SU-DHL-6 (cell line): ENCODE results near the gene MMP24.

Experiments
- H2AFZ ChIP-seq: fragments of 200-600 bp; sonication (generic); 2 replicates; pipeline ENCODE4 v1.6.1; 2014; ENCODE audit warnings: low read depth, mild to moderate bottlenecking, moderate library complexity, mixed read lengths, antibody characterized with exemption, low read length; ENCODE audit not compliant: severe bottlenecking
- H3F3A ChIP-seq: fragments of 200-600 bp; shearing (Covaris generic); 2 replicates; pipeline ENCODE4 v1.6.0; 2016; ENCODE audit warnings: antibody characterized with exemption, mild to moderate bottlenecking; ENCODE audit not compliant: insufficient read depth
- H3K27ac ChIP-seq: fragments of 200-600 bp; sonication (generic); 2 replicates; pipeline ENCODE4 v1.5.1; 2016; ENCODE audit warnings: low read depth, mild to moderate bottlenecking, low read length, moderate library complexity, mixed read lengths
- H3K27me3 ChIP-seq: fragments of 200-600 bp; sonication (generic), shearing (Covaris generic); 2 replicates; pipeline ENCODE4 v1.6.0; 2014; ENCODE audit warnings: mild to moderate bottlenecking, low read length
- H3K36me3 ChIP-seq: fragments of 200-600 bp; sonication (generic); 2 replicates; pipeline ENCODE4 v1.6.1; 2014; ENCODE audit warnings: mild to moderate bottlenecking, low read length, mixed read lengths
- H3K4me2 ChIP-seq: fragments of 300-600, 200-600 bp; shearing (Covaris generic), sonication (generic); 2 replicates; pipeline ENCODE4 v1.6.0; 2014; ENCODE audit warnings: low read length, low read depth, mild to moderate bottlenecking; ENCODE audit not compliant: poor library complexity, severe bottlenecking
- H3K4me3 ChIP-seq: fragments of 200-600 bp; sonication (generic); 2 replicates; pipeline ENCODE4 v1.5.1; 2014; ENCODE audit warnings: antibody characterized with exemption, low read length, mild to moderate bottlenecking, mixed read lengths; ENCODE audit not compliant: insufficient read depth, poor library complexity, severe bottlenecking
- H3K79me2 ChIP-seq: fragments of 200-600 bp; sonication (generic); 2 replicates; pipeline ENCODE4 v1.6.1; 2014; ENCODE audit warnings: mild to moderate bottlenecking, low read length, moderate library complexity; ENCODE audit not compliant: insufficient read depth
- H3K9ac ChIP-seq: fragments of 200-600 bp; sonication (generic); 2 replicates; pipeline ENCODE4 v1.7.0; 2014; ENCODE audit warnings: mild to moderate bottlenecking, low read length
- H3K9me2 ChIP-seq: fragments of 200-600 bp; sonication (generic); replicated peaks from 2 replicates; pipeline ENCODE4 v1.6.1; 2014; ENCODE audit warnings: low read length; ENCODE audit not compliant: insufficient read depth
- H3K9me3 ChIP-seq: fragments of 200-600 bp; sonication (generic); 2 replicates; pipeline ENCODE4 v1.6.1; 2014; ENCODE audit warnings: low read length, mixed read lengths; ENCODE audit not compliant: insufficient read depth
- H4K20me1 ChIP-seq: fragments of 200-600 bp; sonication (generic); 2 replicates; pipeline ENCODE4 v1.6.1; 2014; ENCODE audit warnings: low read depth, mild to moderate bottlenecking, antibody characterized with exemption, low read length, moderate library complexity, mixed read lengths
- CTCF ChIP-seq: fragments of 200-600 bp; sonication (generic); IDR thresholded peaks from one replicate; pipeline ENCODE4 v1.5.1; 2017; ENCODE audit warnings: antibody characterized with exemption, mild to moderate bottlenecking, low read length, moderate library complexity; ENCODE audit not compliant: insufficient read depth, poor library complexity, severe bottlenecking
- EZH2phosphoT487 ChIP-seq: fragments of 200-600 bp; sonication (generic), shearing (Covaris generic); conservative IDR thresholded peaks from 2 replicates; pipeline ENCODE4 v1.6.1; 2018; ENCODE audit warnings: mild to moderate bottlenecking, antibody characterized with exemption, low read length, moderate library complexity, mixed read lengths

Gene MMP24

DNA sequence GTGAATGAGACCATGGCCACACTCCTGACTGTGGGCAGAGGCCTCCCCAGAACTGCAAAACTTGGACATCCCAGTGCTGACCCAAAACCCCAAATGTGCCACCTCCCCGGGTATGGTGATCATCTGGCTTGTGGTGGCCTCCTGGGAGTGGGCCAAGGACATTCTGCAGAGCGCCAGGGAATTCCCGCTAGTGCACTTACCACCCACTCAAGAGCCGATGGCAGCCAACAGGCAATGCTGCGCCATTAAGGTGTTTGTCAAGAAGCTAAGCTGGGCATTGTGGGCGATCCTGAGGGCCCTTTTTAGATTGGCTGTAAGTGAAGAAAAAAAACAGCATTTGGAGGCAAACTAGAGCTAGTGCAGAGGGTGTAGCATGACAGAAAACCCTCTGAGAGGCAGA, 9.4 kb downstream of the MMP24 start:
- TF ChIP-seq EZH2phosphoT487 (no peak), CTCF (no peak)
- H3K9me2 ChIP-seq: no peaks in the 10 kb centered on the region
- H3K4me2 ChIP-seq: no peak overlapping the region
- no peak overlapping the region for H3K4me3 ChIP-seq
- H4K20me1 ChIP-seq: no peaks in the 10 kb centered on the region
- no peaks in the 10 kb centered on the region for H3F3A ChIP-seq
- no peak overlapping the region for H2AFZ ChIP-seq
- H3K27me3 ChIP-seq: no peaks in the 10 kb centered on the region; the same call in 1 of the 2 replicates
- no peak overlapping the region for H3K27ac ChIP-seq
- no peaks in the 10 kb centered on the region for H3K79me2 ChIP-seq
- no peaks in the 10 kb centered on the region for H3K9me3 ChIP-seq
- H3K9ac ChIP-seq: no peak overlapping the region
- H3K36me3 ChIP-seq: no peaks in the 10 kb centered on the region

GRCh38 chr20:35237486-35237885, 11.0 kb downstream of the MMP24 start:
- H3K4me2 ChIP-seq: no peak overlapping the region
- no peaks in the 10 kb centered on the region for H3K36me3 ChIP-seq
- no peaks in the 10 kb centered on the region for H3K9me3 ChIP-seq
- no peaks in the 10 kb centered on the region for H3K79me2 ChIP-seq
- no peaks in the 10 kb centered on the region for H4K20me1 ChIP-seq
- H3K27me3 ChIP-seq: no peaks in the 10 kb centered on the region; the same call in 1 of the 2 replicates
- no peak overlapping the region for H3K9ac ChIP-seq
- H3K9me2 ChIP-seq: no peaks in the 10 kb centered on the region
- no peak for TF ChIP-seq EZH2phosphoT487
- no peak for TF ChIP-seq CTCF
- no peak overlapping the region for H3K4me3 ChIP-seq
- H3F3A ChIP-seq: no peaks in the 10 kb centered on the region
- H2AFZ ChIP-seq: no peak overlapping the region
- H3K27ac ChIP-seq: no peak overlapping the region

GRCh38 chr20:35238170-35238569, 11.7 kb downstream of the MMP24 start:
- Histone ChIP-seq H3K79me2 (no peaks in the 10 kb centered on the region), H3K9me3 (no peaks in the 10 kb centered on the region), H4K20me1 (no peaks in the 10 kb centered on the region), H3K9ac (no peak overlapping the region), H3F3A (no peaks in the 10 kb centered on the region), H3K27me3 (no peaks in the 10 kb centered on the region), H3K9me2 (no peaks in the 10 kb centered on the region), H3K36me3 (no peaks in the 10 kb centered on the region), H2AFZ (no peak overlapping the region), H3K27ac (no peak overlapping the region), H3K4me2 (no peak overlapping the region), H3K4me3 (no peak overlapping the region)
- no peak for TF ChIP-seq CTCF
- no peak for TF ChIP-seq EZH2phosphoT487

DNA sequence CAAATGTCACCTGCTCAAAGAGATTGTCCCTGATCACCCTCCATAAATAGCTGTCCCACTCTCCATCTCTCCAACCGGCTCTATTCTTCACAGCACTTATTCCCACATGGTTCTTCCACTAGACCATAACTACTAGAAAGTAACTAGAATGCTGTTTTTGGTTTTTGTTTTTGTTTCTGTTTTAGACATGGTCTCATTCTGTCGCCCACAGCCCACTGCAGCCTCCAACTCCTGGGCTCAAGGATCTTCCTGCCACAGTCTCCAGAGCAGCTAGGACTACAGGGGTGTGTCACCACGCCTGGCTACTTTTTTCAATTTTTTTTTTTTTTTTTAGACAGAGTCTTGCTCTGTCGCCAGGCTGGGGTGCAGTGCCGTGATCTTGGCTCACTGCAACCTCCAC, 12.2 kb downstream of the MMP24 start:
- no peaks in the 10 kb centered on the region for H3K9me2 ChIP-seq
- H3K27me3 ChIP-seq: no peaks in the 10 kb centered on the region
- H3K4me2 ChIP-seq: no peak overlapping the region
- no peak overlapping the region for H3K27ac ChIP-seq
- H2AFZ ChIP-seq: no peak overlapping the region
- H3K4me3 ChIP-seq: no peak overlapping the region
- no peaks in the 10 kb centered on the region for H4K20me1 ChIP-seq
- H3K79me2 ChIP-seq: no peaks in the 10 kb centered on the region
- TF ChIP-seq EZH2phosphoT487: no peak
- no peak for TF ChIP-seq CTCF
- no peaks in the 10 kb centered on the region for H3K9me3 ChIP-seq
- H3F3A ChIP-seq: no peaks in the 10 kb centered on the region
- H3K9ac ChIP-seq: no peak overlapping the region
- H3K36me3 ChIP-seq: no peaks in the 10 kb centered on the region
